Measurements from ENCODE around the gene QSER1. TPM values are rescaled to one million over a fixed set of nuclear protein-coding genes. Genes with fewer than 3 reads are reported as not detected.

QSER1 gene
- total and polyA plus RNA-seq, 8 donors: 3.0 to 25.1 (median 20.7) TPM

GRCh38 chr11:32987851-32988250 lies 95.2 kb downstream of the QSER1 start:
- no peak for DNase-seq
- no peaks in the 10 kb centered on the region for H3K4me1 ChIP-seq
- FAIRE-seq: no peak
- no peak for TF ChIP-seq CTCF (IDR thresholded peaks at IDR 0.05)
- ATAC-seq: peak in 3 of 4 donors; percentile 50 to 56 (median 53)
- intact Hi-C loops (cut with DNase I): no loop called here
- no peaks in the 10 kb centered on the region for H3K27me3 ChIP-seq
- WGBS, 2 donors: 64 to 70% methylated on average over 8 of the region's 8 CpGs
- no peaks in the 10 kb centered on the region for H3K9me3 ChIP-seq
- no peak overlapping the region for H3K4me3 ChIP-seq
- H3K36me3 ChIP-seq: no peaks in the 10 kb centered on the region
- H3K27ac ChIP-seq: no peak overlapping the region

GRCh38 chr11:32990481-32990880 lies 97.9 kb downstream of the QSER1 start:
- no peaks in the 10 kb centered on the region for H3K4me1 ChIP-seq
- ATAC-seq (no peak), FAIRE-seq (no peak), DNase-seq (no peak)
- no peak overlapping the region for H3K27ac ChIP-seq
- H3K9me3 ChIP-seq: no peaks in the 10 kb centered on the region
- intact Hi-C loops (cut with DNase I): no loop called here
- H3K27me3 ChIP-seq: no peaks in the 10 kb centered on the region
- WGBS, 2 donors: 0 to 100% methylated on average over 1 of the region's 1 CpG
- H3K36me3 ChIP-seq: no peaks in the 10 kb centered on the region
- TF ChIP-seq CTCF (IDR thresholded peaks at IDR 0.05): no peak
- H3K4me3 ChIP-seq: no peak overlapping the region

GRCh38 chr11:32991427-32991826 lies 98.8 kb downstream of the QSER1 start:
- TF ChIP-seq CTCF (IDR thresholded peaks at IDR 0.05): no peak
- Histone ChIP-seq H3K4me1 (no peaks in the 10 kb centered on the region), H3K36me3 (no peaks in the 10 kb centered on the region), H3K27me3 (no peaks in the 10 kb centered on the region), H3K27ac (no peak overlapping the region), H3K9me3 (no peaks in the 10 kb centered on the region), H3K4me3 (no peak overlapping the region)
- intact Hi-C loops (cut with DNase I): no loop called here
- 76 to 89% methylated on average over 3 of the region's 3 CpGs for WGBS, 2 donors
- DNase-seq (no peak), FAIRE-seq (no peak), ATAC-seq (no peak)

- TF ChIP-seq CTCF (IDR thresholded peaks at IDR 0.05): no peak
- ATAC-seq (no peak), FAIRE-seq (no peak)
These were observed 99.3 kb downstream of the QSER1 start for GRCh38 chr11:32991898-32992297.

GRCh38 chr11:33000181-33000580 lies 107.6 kb downstream of the QSER1 start:
- Histone ChIP-seq H3K27me3 (no peaks in the 10 kb centered on the region), H3K27ac (no peak overlapping the region), H3K4me1 (no peaks in the 10 kb centered on the region), H3K36me3 (no peaks in the 10 kb centered on the region), H3K9me3 (no peaks in the 10 kb centered on the region), H3K4me3 (no peak overlapping the region)
- no peak for TF ChIP-seq CTCF (IDR thresholded peaks at IDR 0.05)
- intact Hi-C loops (cut with DNase I): no loop called here
- no peak for ATAC-seq
- DNase-seq: no peak
- FAIRE-seq: no peak

More at GRCh38 chr11:32991898-32992297, 99.3 kb downstream of the QSER1 start:
- H3K27me3 ChIP-seq: no peaks in the 10 kb centered on the region
- no peak overlapping the region for H3K27ac ChIP-seq
- no peak overlapping the region for H3K4me3 ChIP-seq
- intact Hi-C loops (cut with DNase I): no loop called here
- H3K4me1 ChIP-seq: no peaks in the 10 kb centered on the region
- H3K9me3 ChIP-seq: no peaks in the 10 kb centered on the region
- DNase-seq: no peak
- H3K36me3 ChIP-seq: no peaks in the 10 kb centered on the region

All from pancreas (tissue), 10 donors.